ENCODE data around the gene PRRT2. TPM values are rescaled to one million over a fixed set of nuclear protein-coding genes. Genes with fewer than 3 reads are reported as not detected.

The PRRT2 gene
- total RNA-seq, 1 experiment from 2014 or later, result 20.5 TPM

- ATAC-seq (no peak), DNase-seq (ENCODE audit: low spot score) (no peak)
- Mint-ChIP-seq H3K4me1 (peaks cover 8% of the 10 kb centered on the region), H3K9me3 (no peaks in the 10 kb centered on the region), H3K36me3 (no peaks in the 10 kb centered on the region), H3K4me3 (no peak overlapping the region), H3K27ac (no peak overlapping the region), H3K27me3 (ENCODE audit: low read depth) (peaks cover 20% of the 10 kb centered on the region)
- POLR2A ChIA-PET, result no interaction called here
- CTCF ChIA-PET, result interaction anchor here (1.5 kb wide), 1 partner anchor 15 kb away, joined by 6 read pairs; the partner anchor contains the start of gene KIF22
- TF ChIP-seq NFE2L1 (CRISPR knock-in tag; IDR thresholded peaks at IDR 0.05) (no peak), ZNF232 (CRISPR knock-in tag; IDR thresholded peaks at IDR 0.05) (no peak), JUN (CRISPR knock-in tag; IDR thresholded peaks at IDR 0.05) (no peak), HMGXB4 (CRISPR knock-in tag; IDR thresholded peaks at IDR 0.05) (no peak), ATF2 (CRISPR knock-in tag; IDR thresholded peaks at IDR 0.05; ENCODE audit: borderline replicate concordance, low read depth) (no peak)
These were observed 37.3 kb upstream of the PRRT2 start for GRCh38 chr16:29774730-29775129.

- no peak for ATAC-seq
- Mint-ChIP-seq H3K27ac (no peak overlapping the region), H3K4me1 (peaks cover 8% of the 10 kb centered on the region)
These were observed 36.1 kb upstream of the PRRT2 start for GRCh38 chr16:29775742-29776408.

More at GRCh38 chr16:29775742-29776408, 36.1 kb upstream of the PRRT2 start:
- no peak for TF ChIP-seq ZNF671 (CRISPR knock-in tag; IDR thresholded peaks at IDR 0.05)
- no peak for TF ChIP-seq AFF4 (CRISPR knock-in tag; IDR thresholded peaks at IDR 0.05; ENCODE audit: borderline replicate concordance)
- no peak for TF ChIP-seq IRF2 (CRISPR knock-in tag; IDR thresholded peaks at IDR 0.05; ENCODE audit: borderline replicate concordance, low read depth)
- TF ChIP-seq PRDM15 (CRISPR knock-in tag; IDR thresholded peaks at IDR 0.05), result no peak
- no peak for TF ChIP-seq ZNF425 (CRISPR knock-in tag; conservative IDR thresholded peaks at IDR 0.05)
- no peak for TF ChIP-seq ESRRA (CRISPR knock-in tag; IDR thresholded peaks at IDR 0.05; ENCODE audit: borderline replicate concordance)
- H3K27me3 Mint-ChIP-seq (ENCODE audit: low read depth), result peaks cover 30% of the 10 kb centered on the region
- H3K36me3 Mint-ChIP-seq, result no peaks in the 10 kb centered on the region
- POLR2A ChIA-PET, result interaction anchor here (1.1 kb wide), 1 partner anchor 14 kb away, joined by 4 read pairs; no protein-coding TSS in a partner anchor
- H3K9me3 Mint-ChIP-seq, result no peaks in the 10 kb centered on the region
- CTCF ChIA-PET, result no interaction called here
- H3K4me3 Mint-ChIP-seq, result no peak overlapping the region
- no peak for DNase-seq (ENCODE audit: low spot score)
